Activated T-cell treated with anti-CD3 and anti-CD28 coated beads, Interleukin-2, amount 50 U/mL, for 72 hours (primary cell): ENCODE data around the gene LARP4. TPM values are rescaled to one million over a fixed set of nuclear protein-coding genes. Genes with fewer than 3 reads are reported as not detected.
"Not testable (repeated sequence)": the region's sequence is repeated elsewhere in the genome, so short reads cannot be mapped to it uniquely, and the experiment has no call there.

ENCODE experiments used
- ATAC-seq, 2 donors: fragments of 150-1000 bp; cut with Tn5 transposase; replicated peaks in 1 of 2; 2 replicates each; pipeline ENCODE4 v1.10.0; 2021; ENCODE audit warnings: moderate library complexity in 2 of 2, mild to moderate bottlenecking in 1 of 2
- DNase-seq, 2 donors: peaks; one replicate each; pipeline ENCODE4 v3.0.0; 2021 to 2022; ENCODE audit warnings: mixed read lengths in 1 of 2
- H3K27ac Mint-ChIP-seq: one replicate; pipeline ENCODE4 v1.8.0; 2022; ENCODE audit warnings: mild to moderate bottlenecking, moderate library complexity, mixed read lengths
- H3K27me3 Mint-ChIP-seq: one replicate; pipeline ENCODE4 v1.8.0; 2022; ENCODE audit warnings: low read depth, mixed read lengths
- H3K36me3 Mint-ChIP-seq, 2 donors: one replicate each; pipeline ENCODE4 v1.8.0; 2022; ENCODE audit warnings: mixed read lengths in 2 of 2, mild to moderate bottlenecking in 1 of 2; ENCODE audit not compliant: insufficient read depth in 2 of 2
- H3K4me1 Mint-ChIP-seq: one replicate; pipeline ENCODE4 v1.8.0; 2022; ENCODE audit warnings: low read depth, mixed read lengths
- H3K4me3 Mint-ChIP-seq, 2 donors: one replicate each; pipeline ENCODE4 v1.8.0; 2022; ENCODE audit warnings: mild to moderate bottlenecking in 2 of 2, mixed read lengths in 2 of 2, moderate library complexity in 2 of 2
- H3K9me3 Mint-ChIP-seq, 2 donors: one replicate each; pipeline ENCODE4 v1.8.0; 2022; ENCODE audit warnings: mixed read lengths in 2 of 2
- total RNA-seq, 2 donors: library from RNA; stranded (reverse); gene quantifications; one replicate each; pipeline ENCODE4 v1.2.3, GENCODE V29; 2022

LARP4 gene
- total RNA-seq, 2 donors from 2014 or later = 51.3 to 66.1 TPM

DNA sequence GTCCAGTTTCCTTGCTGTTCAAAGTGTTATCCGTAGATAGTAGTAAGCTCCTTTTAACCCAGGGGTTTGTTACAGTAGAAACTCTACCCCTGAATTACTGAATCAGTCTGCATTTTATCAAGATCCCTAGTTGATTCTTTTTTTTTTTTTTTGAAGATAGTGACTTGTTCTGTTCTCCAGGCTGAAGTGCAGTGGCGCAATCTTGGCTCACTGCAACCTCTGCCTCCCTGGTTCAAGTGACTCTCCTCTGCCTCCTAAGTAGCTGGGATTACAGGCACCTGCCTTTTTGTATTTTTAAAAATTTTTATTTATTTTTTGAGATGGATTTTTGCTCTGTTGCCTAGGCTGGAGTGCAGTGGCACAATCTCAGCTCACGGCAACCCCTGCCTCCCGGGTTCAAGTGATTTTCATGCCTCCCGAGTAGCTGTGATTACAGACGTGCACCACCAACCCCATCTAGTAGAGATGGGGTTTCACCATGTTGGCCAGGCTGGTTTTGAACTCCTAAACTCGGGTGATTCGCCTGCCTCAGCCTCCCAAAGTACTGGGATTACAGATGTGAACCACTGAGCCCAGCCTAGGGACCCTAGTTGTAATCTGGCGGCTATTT is 10.5 kb downstream of the LARP4 start:
- no peak overlapping the region for H3K27ac Mint-ChIP-seq
- no peaks in the 10 kb centered on the region for H3K27me3 Mint-ChIP-seq

DNA sequence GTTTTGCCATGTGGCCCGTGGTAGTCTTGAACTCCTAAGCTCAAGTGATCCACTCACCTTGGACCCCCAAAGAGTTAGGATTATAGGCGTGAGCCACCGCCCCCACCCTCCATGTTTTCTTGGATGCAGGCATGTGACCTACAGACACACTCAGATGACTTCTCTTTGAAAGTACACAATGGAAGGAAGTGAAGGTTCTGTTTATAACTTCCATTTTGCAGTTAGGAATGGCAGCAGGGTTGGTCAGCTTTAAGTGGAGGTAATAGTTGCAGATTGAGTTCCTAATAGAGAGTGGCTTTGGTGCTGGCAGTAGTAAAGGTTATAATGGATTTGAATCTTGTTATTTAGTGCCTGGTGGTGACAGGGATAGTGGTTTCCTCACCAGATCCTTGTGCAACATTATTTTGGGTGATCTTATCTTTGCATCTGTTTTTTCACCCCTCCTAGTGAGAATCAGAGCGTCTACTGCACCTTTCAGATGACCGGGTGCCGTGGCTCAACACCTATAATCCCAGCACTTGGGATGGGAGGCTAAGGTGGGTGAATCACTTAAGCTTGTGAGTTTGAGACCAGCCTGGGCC is 15.3 kb downstream of the LARP4 start:
- ATAC-seq = no peak
- peaks cover 0 to 5% of the 10 kb centered on the region in 2 donors for H3K36me3 Mint-ChIP-seq
- H3K4me3 Mint-ChIP-seq = no peak overlapping the region
- no peak for DNase-seq
- H3K9me3 Mint-ChIP-seq = no peaks in the 10 kb centered on the region
- H3K4me1 Mint-ChIP-seq = peaks cover 37% of the 10 kb centered on the region
- H3K27ac Mint-ChIP-seq = peak overlapping the region; percentile 70
- H3K27me3 Mint-ChIP-seq = no peaks in the 10 kb centered on the region

More for the DNA sequence above, 10.5 kb downstream of the LARP4 start:
- no peak overlapping the region for H3K4me3 Mint-ChIP-seq
- H3K9me3 Mint-ChIP-seq = no peaks in the 10 kb centered on the region
- peaks cover 12% of the 10 kb centered on the region for H3K4me1 Mint-ChIP-seq
- H3K36me3 Mint-ChIP-seq = peaks cover 1 to 3% of the 10 kb centered on the region in 2 donors
- ATAC-seq (no peak), DNase-seq (no peak)

DNA sequence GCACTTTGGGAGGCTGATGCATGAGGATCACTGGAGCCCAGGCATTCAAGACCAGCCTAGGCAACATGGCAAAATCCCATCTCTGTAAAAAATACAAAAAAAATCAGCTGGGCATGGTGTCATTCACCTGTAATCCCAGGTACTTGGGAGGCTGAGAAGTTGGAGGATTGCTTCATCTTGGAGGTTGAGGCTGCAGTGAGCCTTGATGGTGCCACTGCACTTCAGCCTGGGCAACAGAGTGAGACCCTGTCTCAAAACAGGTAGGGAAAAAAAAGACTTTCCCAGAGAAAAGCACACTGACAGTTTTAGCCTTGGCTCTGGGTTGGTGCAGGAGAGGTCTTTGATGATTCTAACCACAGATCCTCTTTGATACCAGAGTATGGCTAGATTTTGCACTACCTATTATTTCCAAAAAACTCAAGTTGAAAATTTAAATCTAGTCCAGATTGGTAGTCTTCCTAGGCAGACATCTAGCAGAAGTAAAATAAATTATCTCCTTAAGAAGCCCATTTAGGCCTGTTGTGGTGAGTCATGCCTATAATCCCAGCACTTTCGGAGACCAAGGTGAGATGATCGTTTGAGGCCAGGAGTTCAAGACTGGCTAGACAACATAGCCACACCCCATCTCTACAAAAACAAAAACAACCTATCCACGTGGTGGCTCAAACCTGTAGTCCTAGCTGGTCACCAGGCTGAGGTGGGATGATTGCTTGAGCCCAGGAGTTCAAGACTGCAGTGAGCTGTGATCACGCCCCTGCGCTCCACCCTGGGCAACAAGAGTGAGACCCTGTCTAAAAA is 18.6 kb downstream of the LARP4 start:
- no peak for ATAC-seq
- Mint-ChIP-seq H3K36me3 (peaks cover 0 to 5% of the 10 kb centered on the region in 2 donors), H3K4me3 (no peak overlapping the region), H3K27me3 (no peaks in the 10 kb centered on the region), H3K9me3 (no peaks in the 10 kb centered on the region), H3K4me1 (peaks cover 38% of the 10 kb centered on the region), H3K27ac (peak overlapping the region; percentile 40)
- DNase-seq = no peak

DNA sequence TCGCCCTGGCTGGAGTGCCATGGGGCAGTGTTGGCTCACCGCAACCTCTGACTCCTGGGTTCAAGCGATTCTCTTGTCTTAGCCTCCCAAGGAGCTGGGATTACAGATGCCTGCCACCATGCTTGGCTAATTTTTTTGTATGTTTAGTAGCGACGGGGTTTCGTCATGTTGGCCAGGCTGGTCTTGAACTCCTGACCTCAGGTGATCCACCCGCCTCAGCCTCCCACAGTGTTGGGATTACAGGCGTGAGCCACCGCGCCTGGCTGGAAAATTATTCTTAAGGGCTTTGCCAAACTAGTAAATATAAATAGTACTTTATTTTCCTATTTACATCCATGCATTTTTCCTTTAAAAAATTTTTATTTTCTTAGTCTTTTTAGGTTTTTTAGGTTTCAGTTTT is 22.2 kb downstream of the LARP4 start:
- not testable (repeated sequence) for H3K27ac Mint-ChIP-seq, DNase-seq, ATAC-seq, H3K9me3 Mint-ChIP-seq, H3K4me3 Mint-ChIP-seq, H3K27me3 Mint-ChIP-seq, H3K36me3 Mint-ChIP-seq
- H3K4me1 Mint-ChIP-seq = peaks cover 43% of the 10 kb centered on the region

DNA sequence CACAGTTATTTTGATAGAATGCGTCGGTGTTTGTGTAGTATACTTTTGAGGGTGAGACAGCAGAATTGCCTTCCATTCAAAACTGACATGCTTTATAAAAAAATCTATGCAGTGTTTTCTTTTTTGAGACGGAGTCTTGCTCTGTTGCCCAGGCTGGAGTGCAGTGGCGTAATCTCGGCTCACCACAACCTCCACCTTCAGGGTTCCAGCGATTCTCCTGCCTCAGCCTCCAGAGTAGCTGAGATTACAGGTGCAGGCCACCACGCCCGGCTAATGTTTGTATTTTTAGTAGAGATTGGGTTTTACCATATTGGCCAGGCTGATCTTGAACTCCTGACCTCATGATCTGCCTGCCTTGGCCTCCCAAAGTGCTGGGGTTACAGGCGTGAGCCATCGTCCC is 22.7 kb downstream of the LARP4 start:
- H3K27ac Mint-ChIP-seq, H3K36me3 Mint-ChIP-seq, DNase-seq, H3K9me3 Mint-ChIP-seq, H3K27me3 Mint-ChIP-seq, H3K4me3 Mint-ChIP-seq, ATAC-seq: not testable (repeated sequence)
- peaks cover 38% of the 10 kb centered on the region for H3K4me1 Mint-ChIP-seq

DNA sequence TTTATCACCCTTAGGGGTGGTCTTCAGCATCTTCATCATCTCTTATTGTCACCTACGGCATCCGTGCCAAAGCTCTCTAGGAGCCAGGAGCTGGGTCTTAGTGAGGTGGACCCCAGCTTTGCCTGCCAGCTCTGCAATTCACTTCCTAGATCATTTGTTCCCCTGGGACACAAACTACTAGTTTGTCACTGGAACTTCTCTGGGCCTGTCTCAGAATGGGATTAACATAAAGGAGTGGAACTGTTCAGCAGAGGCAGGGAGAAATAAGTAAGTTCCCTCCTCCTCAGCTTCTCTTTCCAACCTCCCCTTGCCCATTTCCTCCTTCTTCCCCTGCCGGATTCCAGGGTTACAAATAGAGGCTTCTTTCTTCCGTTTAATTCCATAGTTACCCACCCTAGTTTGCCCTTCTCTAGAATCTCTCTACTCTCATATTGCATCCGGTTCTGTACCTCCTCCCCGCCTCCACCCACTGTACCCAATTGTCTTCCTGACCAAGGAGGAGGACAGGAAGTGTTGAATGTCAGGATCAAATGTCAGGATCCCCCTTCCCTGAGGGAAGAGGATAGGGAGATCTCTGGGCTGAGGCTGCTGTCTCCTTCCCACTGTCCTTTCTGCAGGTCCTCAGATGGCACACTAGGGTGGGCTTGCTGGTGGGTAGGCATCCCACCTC is 25.0 kb downstream of the LARP4 start:
- peaks cover 17% of the 10 kb centered on the region for H3K4me1 Mint-ChIP-seq
- H3K4me3 Mint-ChIP-seq = no peak overlapping the region
- DNase-seq (no peak), ATAC-seq (no peak)
- H3K9me3 Mint-ChIP-seq = no peaks in the 10 kb centered on the region
- H3K27me3 Mint-ChIP-seq = no peaks in the 10 kb centered on the region
- H3K36me3 Mint-ChIP-seq = peaks cover 0 to 13% of the 10 kb centered on the region in 2 donors
- H3K27ac Mint-ChIP-seq = no peak overlapping the region

DNA sequence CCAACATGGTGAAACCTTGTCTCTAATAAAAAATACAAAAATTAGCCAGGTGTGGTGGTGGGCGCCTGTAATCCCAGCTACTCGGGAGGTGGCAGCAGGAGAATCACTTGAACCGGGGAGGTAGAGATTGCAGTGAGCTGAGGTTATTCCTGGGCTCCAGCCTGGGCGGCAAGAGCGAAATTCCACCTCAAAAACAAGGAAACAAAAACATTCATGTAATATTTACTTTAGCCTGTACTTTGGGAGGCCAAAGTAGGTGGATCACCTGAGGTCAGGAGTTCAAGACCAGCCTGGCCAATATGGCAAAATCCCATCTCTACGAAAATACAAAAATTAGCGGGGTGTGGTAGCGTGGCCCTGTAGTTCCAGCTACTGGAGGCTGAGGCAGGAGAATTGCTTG is 31.0 kb downstream of the LARP4 start:
- peaks cover 3 to 28% of the 10 kb centered on the region in 2 donors for H3K36me3 Mint-ChIP-seq
- H3K4me3 Mint-ChIP-seq, DNase-seq, H3K27me3 Mint-ChIP-seq, H3K4me1 Mint-ChIP-seq, ATAC-seq, H3K9me3 Mint-ChIP-seq, H3K27ac Mint-ChIP-seq: not testable (repeated sequence)

DNA sequence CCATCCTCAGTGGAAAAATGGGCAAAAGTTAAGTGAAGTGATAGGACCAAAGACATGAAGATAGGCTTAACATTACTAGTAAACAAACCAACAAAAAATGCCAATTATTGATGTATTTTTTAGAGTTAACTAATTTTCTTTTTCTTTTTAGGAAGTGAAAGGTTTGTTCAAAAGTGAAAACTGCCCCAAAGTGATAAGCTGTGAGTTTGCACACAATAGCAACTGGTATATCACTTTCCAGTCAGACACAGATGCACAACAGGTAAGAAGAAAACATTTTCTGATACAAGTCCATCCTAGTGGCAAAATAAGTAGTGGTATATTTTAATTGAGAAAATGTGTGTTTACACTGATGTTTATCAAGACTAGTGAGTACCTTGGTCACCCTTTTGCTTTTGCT is 39.6 kb downstream of the LARP4 start:
- ATAC-seq = no peak
- DNase-seq = no peak
- H3K9me3 Mint-ChIP-seq = no peaks in the 10 kb centered on the region
- no peak overlapping the region for H3K4me3 Mint-ChIP-seq
- H3K27ac Mint-ChIP-seq = peak overlapping the region; percentile 76
- H3K4me1 Mint-ChIP-seq = peaks cover 17% of the 10 kb centered on the region
- H3K27me3 Mint-ChIP-seq = no peaks in the 10 kb centered on the region
- H3K36me3 Mint-ChIP-seq = peaks cover 3 to 22% of the 10 kb centered on the region in 2 donors

DNA sequence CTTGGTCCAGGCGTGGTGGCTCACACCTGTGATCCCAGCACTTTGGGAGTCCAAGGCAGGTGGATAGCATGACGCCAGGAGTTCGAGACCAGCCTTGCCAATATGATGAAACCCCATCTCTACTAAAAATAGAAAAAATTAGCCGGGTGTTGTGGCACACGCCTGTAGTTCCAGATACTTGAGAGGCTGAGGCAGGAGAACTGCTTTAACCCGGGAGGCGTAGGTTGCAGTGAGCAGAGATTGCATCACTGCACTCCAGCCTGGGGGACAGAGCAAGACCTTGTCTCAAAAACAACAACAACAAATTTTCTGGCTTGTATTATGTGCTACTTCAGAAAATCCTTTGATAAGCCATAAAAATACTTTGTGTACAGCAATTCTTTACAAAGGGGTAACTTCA is 41.1 kb downstream of the LARP4 start:
- Mint-ChIP-seq H3K4me1 (peaks cover 17% of the 10 kb centered on the region), H3K9me3 (no peaks in the 10 kb centered on the region), H3K27ac (peak overlapping the region; percentile 79), H3K27me3 (no peaks in the 10 kb centered on the region), H3K36me3 (peaks cover 0 to 22% of the 10 kb centered on the region in 2 donors), H3K4me3 (no peak overlapping the region)
- no peak for DNase-seq
- no peak for ATAC-seq

DNA sequence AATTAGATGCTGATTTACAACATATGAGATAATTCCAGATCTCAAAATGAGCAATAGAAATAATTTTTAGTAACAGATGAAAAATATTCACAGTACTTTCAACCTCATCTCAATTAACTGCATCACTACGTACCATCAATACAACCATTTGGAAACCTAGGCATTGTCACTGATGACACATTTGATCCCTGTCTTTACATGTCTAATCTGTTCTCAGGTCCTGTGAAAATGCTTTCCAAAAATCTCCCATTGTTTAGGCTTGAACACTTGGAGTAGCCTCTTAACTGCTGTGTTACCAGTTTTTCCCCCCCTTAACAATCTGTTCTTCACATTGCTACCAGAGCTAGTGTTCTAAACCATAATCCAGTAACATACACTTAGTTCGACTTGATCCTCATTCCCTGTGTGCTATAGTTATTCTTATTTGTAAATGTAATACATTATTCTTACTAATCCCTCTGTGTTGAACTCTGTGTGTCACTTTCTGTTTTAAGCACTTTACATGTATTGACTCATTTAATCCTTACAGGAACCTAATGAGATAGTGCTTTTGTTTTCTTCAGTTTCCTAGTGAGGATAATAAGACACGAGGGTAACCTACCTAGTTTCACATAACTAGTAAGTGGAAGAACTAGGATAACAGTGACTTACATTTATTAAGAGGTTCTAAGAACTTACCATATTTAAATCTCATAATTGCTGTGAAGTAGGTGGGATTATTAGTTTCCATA is 41.7 kb downstream of the LARP4 start:
- DNase-seq (no peak), ATAC-seq (peak; percentile 67 to 93)
- Mint-ChIP-seq H3K36me3 (peaks cover 0 to 22% of the 10 kb centered on the region in 2 donors), H3K9me3 (no peaks in the 10 kb centered on the region), H3K4me1 (peaks cover 17% of the 10 kb centered on the region), H3K4me3 (peak overlapping the region in 1 of 2 donors; percentile 43), H3K27me3 (no peaks in the 10 kb centered on the region), H3K27ac (peak overlapping the region; percentile 79)

DNA sequence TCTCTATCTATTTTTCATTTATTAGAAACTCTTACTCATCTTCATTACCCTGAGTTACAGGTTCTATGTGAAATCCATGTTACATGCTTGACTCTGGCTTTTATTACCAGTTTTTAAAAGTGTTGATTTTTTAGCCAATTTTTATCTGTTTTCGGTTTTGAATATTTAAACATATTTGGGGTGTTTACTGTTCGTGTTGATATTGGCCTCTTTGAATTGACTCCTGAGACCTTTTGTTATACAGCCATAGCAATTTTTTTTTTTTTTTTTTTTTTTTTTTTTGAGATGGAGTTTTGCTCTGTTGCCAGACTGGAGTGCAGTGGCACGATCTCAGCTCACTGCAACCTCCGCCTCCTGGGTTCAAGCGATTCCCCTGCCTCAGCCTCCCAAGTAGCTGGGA is 49.0 kb downstream of the LARP4 start:
- H3K4me1 Mint-ChIP-seq, H3K27ac Mint-ChIP-seq, H3K9me3 Mint-ChIP-seq, ATAC-seq, DNase-seq, H3K27me3 Mint-ChIP-seq, H3K4me3 Mint-ChIP-seq: not testable (repeated sequence)
- H3K36me3 Mint-ChIP-seq = peaks cover 4 to 19% of the 10 kb centered on the region in 2 donors

DNA sequence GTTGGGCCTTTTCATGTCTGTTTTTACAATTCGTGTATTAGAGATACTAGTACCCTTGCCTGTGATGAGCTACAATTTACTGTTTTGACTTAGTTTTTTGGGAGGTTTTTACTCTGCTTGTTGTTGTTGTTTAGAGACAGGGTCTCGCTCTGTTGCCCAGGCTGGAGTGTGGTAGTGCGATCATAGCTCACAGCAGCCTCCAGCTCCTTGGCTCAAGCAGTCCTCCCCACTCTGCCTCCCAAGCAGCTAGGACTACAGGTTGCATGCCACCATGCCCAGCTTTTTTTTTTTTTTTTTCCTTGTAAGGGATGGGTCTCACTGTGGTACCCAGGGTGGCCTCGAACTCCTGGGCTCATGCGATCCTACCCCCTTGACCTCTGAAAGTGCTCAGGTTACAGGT is 52.1 kb downstream of the LARP4 start:
- Mint-ChIP-seq H3K4me1 (no peaks in the 10 kb centered on the region), H3K27ac (peak overlapping the region; percentile 11), H3K36me3 (peaks cover 4 to 21% of the 10 kb centered on the region in 2 donors), H3K9me3 (no peaks in the 10 kb centered on the region), H3K27me3 (no peaks in the 10 kb centered on the region), H3K4me3 (no peak overlapping the region)
- ATAC-seq (no peak), DNase-seq (no peak)
